BJ (cell line): Measurements from ENCODE around the gene PTPN23. TPM values are rescaled to one million over a fixed set of nuclear protein-coding genes. Genes with fewer than 3 reads are reported as not detected.
"Not testable (repeated sequence)": the region's sequence is repeated elsewhere in the genome, so short reads cannot be mapped to it uniquely, and the experiment has no call there.

Source experiments
- CTCF ChIA-PET: fragments of 350-600 bp; formaldehyde crosslinking; extraction: SDS; loops from one replicate; lab custom pipeline; 2021; ENCODE audit warnings: antibody characterized with exemption, inconsistent platforms; lab: Yijun Ruan, JAX
- POLR2A ChIA-PET: fragments of 300-600 bp; sonication (Branson Sonifier 250); formaldehyde crosslinking; extraction: SDS; loops from one replicate; lab custom pipeline; 2021; ENCODE audit warnings: antibody characterized with exemption; lab: Charles Lee
- DNase-seq: peaks from one replicate; pipeline ENCODE4 v3.0.0-alpha.2; 2011; ENCODE audit warnings: low read depth
- H3K27me3 ChIP-seq: 2 replicates; pipeline ENCODE4 v1.6.0; 2011; ENCODE audit warnings: low read length; ENCODE audit not compliant: control insufficient read depth, insufficient read depth
- H3K36me3 ChIP-seq: 2 replicates; pipeline ENCODE4 v1.5.1; 2011; ENCODE audit warnings: low read length; ENCODE audit not compliant: control insufficient read depth, insufficient read depth
- H3K4me3 ChIP-seq: 2 replicates; pipeline ENCODE4 v1.5.1; 2011; ENCODE audit warnings: low read depth, mild to moderate bottlenecking, control low read depth, low read length
- CTCF ChIP-seq: IDR thresholded peaks from 2 replicates; pipeline ENCODE4 v1.5.1; 2011; ENCODE audit warnings: low read depth, mild to moderate bottlenecking, control low read depth, inconsistent platforms, low read length, moderate library complexity; ENCODE audit not compliant: insufficient read depth
- polyA plus RNA-seq: library from polyadenylated mRNA; depleted of rRNA; stranded (reverse); fragments of >200 nt; gene quantifications from 2 replicates; pipeline ENCODE4 v1.2.3, GENCODE V29; 2011

The PTPN23 gene
- polyA plus RNA-seq, 1 experiment = 2.5 TPM

DNA sequence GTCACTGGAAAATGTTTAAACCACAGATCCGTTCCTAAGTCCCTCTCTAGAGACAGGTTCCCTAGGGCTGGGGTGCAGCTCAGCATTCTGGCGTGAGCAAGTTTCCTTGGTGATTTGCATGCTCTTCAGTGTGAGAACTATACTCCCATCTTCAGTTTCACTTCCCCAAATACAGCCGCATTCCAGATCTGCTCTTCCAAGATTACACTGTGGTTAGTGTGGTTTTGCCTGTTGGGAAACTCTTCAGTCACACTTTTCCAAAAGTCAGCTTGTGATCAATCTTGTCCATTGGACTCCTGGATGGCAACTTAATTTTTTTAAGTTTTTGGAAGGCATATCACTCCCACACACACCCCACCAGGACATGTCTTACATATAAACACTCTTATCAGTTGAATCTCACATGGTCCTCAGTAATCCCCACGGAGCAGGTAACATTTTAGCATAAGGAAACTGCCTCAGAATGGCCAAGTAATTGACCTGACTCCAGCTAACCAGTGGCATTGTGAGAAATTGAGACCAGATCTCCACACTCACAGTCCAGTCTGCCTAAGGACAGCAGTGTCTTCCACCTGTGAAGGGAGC lies 33.5 kb upstream of the PTPN23 start:
- ChIA-PET POLR2A (no interaction called here), CTCF (interaction anchor here (0.8 to 1.4 kb wide), 3 partner anchors 23 to 73 kb away, joined by 3 to 5 read pairs (median 3); no protein-coding TSS in a partner anchor)
- Histone ChIP-seq H3K4me3 (no peak overlapping the region), H3K36me3 (peaks cover 12% of the 10 kb centered on the region), H3K27me3 (no peaks in the 10 kb centered on the region)
- peak; percentile 49 for DNase-seq
- TF ChIP-seq CTCF = no peak

DNA sequence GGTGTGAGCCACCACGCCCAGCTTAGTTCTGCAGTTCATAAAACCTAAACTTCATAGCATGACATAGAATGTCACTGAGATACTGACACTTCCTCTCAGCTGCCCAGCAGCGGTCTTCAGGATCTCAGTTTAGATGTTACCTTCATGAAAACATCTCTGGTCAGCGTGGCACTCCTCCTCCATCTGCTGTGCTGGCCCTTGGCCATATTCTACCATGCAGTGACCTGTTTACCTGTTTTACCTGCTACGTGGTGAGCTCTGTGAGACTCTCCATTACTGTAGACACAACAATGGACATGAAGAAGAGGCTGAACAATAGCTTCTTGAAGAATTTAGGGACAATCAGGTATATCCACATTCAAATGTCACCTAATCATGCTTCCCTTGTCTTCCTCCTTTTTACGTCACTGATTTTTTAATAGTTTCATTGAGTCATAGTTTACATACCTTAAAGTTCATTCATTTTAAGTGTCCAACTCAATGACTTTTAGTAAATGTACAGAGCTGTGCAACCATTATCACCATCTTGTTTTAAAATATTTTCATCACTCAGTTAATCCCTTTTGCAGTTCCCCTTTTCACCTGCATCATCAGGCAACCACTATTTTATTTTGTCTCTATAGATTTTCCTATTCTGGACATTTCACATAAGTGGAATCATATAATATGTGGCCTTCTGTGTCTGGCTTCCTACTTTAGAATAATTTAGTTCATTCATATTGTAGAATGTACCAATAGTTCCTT lies 32.2 kb upstream of the PTPN23 start:
- ChIA-PET POLR2A (no interaction called here), CTCF (interaction anchor here (1.8 kb wide), 1 partner anchor 14 kb away, joined by 3 read pairs; no protein-coding TSS in a partner anchor)
- TF ChIP-seq CTCF = no peak
- no peak for DNase-seq
- Histone ChIP-seq H3K27me3 (no peaks in the 10 kb centered on the region), H3K36me3 (peaks cover 7% of the 10 kb centered on the region), H3K4me3 (no peak overlapping the region)

DNA sequence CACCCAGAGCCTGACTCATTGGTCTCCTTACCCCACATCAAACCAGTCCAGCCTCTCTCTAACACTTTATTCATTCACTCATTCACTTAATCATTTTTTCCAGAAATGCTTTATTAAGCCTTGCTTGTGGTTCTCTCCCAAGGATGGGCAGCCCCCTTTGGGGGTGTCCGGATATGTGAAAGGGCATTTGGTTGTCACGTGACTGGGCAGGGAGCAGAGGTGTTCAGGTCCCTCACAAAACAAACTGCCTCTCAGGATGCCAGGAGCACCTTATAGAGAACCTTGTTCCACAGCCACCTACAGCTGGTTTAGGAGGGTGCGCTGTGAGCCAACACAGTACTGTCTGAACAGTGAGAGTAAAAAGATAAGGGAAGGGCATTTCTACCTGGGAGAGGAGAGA lies 25.8 kb upstream of the PTPN23 start:
- Histone ChIP-seq H3K4me3 (no peak overlapping the region), H3K36me3 (no peaks in the 10 kb centered on the region), H3K27me3 (no peaks in the 10 kb centered on the region)
- CTCF ChIA-PET = no interaction called here
- no peak for DNase-seq
- POLR2A ChIA-PET = no interaction called here
- no peak for TF ChIP-seq CTCF

DNA sequence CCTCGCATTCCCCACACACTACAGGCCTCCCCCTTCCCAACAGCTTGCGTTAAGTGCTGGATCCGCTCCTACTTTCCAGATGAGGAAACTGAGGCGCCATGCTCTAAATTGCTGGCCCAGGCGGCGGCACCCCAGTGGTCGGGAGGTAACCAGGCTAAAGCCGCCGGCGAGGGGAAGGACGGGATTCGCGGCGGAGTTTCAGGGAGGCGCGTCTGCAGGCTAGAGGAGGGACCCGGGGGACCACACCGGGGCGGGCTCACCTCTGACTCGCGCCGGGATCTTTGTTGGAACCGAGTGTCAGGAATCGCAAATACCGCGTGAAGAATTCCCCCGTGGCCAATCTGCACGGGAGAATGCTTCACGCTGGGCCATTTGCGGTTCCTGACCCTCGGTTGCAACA lies 24.6 kb upstream of the PTPN23 start:
- H3K36me3 ChIP-seq = no peaks in the 10 kb centered on the region
- ChIA-PET POLR2A (no interaction called here), CTCF (no interaction called here)
- no peak overlapping the region for H3K4me3 ChIP-seq
- TF ChIP-seq CTCF = no peak
- no peak for DNase-seq
- H3K27me3 ChIP-seq = no peaks in the 10 kb centered on the region

- TF ChIP-seq CTCF = no peak
- CTCF ChIA-PET = interaction anchor here (0.7 kb wide), 1 partner anchor 11 kb away, joined by 3 read pairs; no protein-coding TSS in a partner anchor
- Histone ChIP-seq H3K4me3 (no peak overlapping the region), H3K27me3 (no peaks in the 10 kb centered on the region), H3K36me3 (no peaks in the 10 kb centered on the region)
- POLR2A ChIA-PET = no interaction called here
- DNase-seq = no peak
Observed at GRCh38 chr3:47359323-47359722, 21.5 kb upstream of the PTPN23 start.

DNA sequence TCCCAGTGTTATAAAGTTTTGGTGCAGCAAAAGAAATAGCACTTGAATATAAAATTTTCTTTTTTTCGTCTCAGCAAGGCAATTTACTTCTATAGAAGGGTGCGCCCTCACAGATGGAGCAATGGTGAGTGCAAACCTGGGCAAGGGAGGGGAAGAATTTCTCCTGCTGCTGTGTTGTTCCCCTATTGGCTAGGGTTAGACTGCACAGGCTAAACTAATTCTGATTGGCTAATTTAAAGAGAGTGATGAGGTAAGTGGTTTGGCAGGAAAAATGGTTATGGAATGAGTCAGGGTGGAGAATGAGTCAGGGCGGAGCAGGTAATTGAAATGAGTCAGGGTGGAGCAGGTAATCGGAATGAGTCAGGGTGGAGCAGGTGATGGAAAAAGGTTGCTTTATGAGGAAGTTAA lies 20.7 kb upstream of the PTPN23 start:
- DNase-seq, H3K4me3 ChIP-seq, H3K27me3 ChIP-seq, H3K36me3 ChIP-seq, CTCF ChIA-PET, POLR2A ChIA-PET: not testable (repeated sequence)
